Measurements from ENCODE around the gene PLCH1.

The PLCH1 gene

DNA sequence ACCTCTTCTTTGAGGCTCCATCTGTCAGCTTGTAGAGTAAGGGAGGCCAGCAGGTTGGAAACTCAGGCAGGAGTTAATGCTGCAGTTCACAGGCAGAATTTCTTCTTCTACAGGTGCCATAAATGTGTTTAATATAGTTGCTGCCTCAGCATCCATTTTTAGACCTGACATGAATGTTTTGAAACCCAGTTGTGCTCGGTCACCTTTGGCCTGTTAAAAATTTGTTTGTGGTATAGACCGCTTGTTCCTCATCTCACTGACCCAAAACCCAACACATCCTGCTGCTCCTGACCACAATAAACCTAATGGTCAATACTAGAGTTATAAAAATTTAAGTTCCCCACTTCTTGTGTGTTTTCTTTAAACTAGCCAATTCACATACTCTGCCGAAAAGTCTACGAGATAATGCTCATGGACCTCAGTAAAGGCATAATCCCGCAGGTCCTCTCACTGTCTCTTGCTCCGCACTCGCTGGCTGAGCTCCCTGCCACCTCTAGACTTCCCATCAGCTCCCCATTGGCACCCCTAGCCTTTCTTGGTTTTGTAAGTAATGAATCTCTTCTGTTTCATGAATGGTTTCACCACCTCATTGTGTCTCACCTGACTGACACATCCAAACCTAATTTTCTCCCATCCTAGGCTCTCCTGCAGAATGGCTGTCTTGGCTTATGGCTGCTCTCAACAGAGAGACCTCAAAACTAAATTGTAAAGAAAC is 312.9 kb downstream of the PLCH1 start:
- Histone ChIP-seq H3K27ac (no peak overlapping the region), H3K4me1 (ENCODE audit: control insufficient read depth in 1 of 2, insufficient read depth in 1 of 2, low read depth in 1 of 2, low read length in 1 of 2) (no peaks in the 10 kb centered on the region), H3K27me3 (no peaks in the 10 kb centered on the region), H3K36me3 (no peaks in the 10 kb centered on the region), H3K4me3 (ENCODE audit: low read depth in 1 of 2, low read length in 1 of 2) (no peak overlapping the region), H3K9me3 (peaks cover 4% of the 10 kb centered on the region)
- TF ChIP-seq, protein P1, sequence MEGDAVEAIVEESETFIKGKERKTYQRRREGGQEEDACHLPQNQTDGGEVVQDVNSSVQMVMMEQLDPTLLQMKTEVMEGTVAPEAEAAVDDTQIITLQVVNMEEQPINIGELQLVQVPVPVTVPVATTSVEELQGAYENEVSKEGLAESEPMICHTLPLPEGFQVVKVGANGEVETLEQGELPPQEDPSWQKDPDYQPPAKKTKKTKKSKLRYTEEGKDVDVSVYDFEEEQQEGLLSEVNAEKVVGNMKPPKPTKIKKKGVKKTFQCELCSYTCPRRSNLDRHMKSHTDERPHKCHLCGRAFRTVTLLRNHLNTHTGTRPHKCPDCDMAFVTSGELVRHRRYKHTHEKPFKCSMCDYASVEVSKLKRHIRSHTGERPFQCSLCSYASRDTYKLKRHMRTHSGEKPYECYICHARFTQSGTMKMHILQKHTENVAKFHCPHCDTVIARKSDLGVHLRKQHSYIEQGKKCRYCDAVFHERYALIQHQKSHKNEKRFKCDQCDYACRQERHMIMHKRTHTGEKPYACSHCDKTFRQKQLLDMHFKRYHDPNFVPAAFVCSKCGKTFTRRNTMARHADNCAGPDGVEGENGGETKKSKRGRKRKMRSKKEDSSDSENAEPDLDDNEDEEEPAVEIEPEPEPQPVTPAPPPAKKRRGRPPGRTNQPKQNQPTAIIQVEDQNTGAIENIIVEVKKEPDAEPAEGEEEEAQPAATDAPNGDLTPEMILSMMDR (IDR thresholded peaks at IDR 0.05), result no peak

DNA sequence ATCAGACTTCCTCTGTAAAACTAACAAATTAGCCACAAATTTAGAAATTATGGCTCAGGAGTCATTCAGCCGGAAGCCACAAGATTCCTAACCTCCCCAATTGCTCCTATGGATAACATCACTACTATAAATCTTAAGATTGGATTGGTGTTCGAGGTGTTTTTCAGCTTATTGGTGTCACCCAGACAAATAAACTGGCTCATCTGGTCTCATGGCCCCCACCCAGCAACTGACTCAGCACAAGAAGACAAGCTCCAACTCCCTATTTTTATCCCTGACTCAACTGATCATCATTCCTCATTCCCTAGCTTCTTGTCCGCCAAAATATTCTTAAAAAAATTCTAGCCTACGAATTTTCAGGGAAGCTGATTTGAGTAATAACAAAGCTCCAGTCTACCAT is 316.3 kb downstream of the PLCH1 start:
- Histone ChIP-seq H3K27ac (no peak overlapping the region), H3K9me3 (peaks cover 4% of the 10 kb centered on the region), H3K4me1 (ENCODE audit: control insufficient read depth in 1 of 2, insufficient read depth in 1 of 2, low read depth in 1 of 2, low read length in 1 of 2) (no peaks in the 10 kb centered on the region), H3K36me3 (no peaks in the 10 kb centered on the region), H3K4me3 (ENCODE audit: low read depth in 1 of 2, low read length in 1 of 2) (no peak overlapping the region), H3K27me3 (no peaks in the 10 kb centered on the region)
- TF ChIP-seq, protein P1 (IDR thresholded peaks at IDR 0.05), result no peak

GRCh38 chr3:155426524-155427230 is 318.2 kb downstream of the PLCH1 start:
- H3K36me3 ChIP-seq, result no peaks in the 10 kb centered on the region
- TF ChIP-seq, protein P1 (IDR thresholded peaks at IDR 0.05), result no peak
- H3K27ac ChIP-seq, result no peak overlapping the region
- no peaks in the 10 kb centered on the region for H3K4me1 ChIP-seq (ENCODE audit: control insufficient read depth in 1 of 2, insufficient read depth in 1 of 2, low read depth in 1 of 2, low read length in 1 of 2)
- H3K9me3 ChIP-seq, result peaks cover 4% of the 10 kb centered on the region
- H3K4me3 ChIP-seq (ENCODE audit: low read depth in 1 of 2, low read length in 1 of 2), result no peak overlapping the region
- no peaks in the 10 kb centered on the region for H3K27me3 ChIP-seq

DNA sequence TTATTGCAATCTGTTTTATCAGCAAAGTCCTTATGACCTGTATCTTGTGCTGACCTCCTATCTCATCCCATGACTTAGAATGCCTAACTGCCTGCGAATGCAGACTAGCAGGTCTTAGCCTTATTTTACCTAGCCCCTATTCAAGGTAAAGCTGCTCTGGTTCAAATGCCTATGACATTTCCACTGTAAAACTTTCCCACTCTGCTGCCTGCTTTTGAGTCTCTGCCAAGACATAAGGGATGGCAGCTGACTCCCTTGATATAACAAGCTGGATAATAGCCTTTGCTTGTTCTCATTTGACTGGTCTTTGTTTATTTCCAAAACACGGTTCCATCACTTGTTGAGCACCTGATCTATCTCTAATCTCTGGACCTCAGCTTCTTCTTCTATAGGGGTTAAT is 319.5 kb downstream of the PLCH1 start:
- TF ChIP-seq, protein P1 (IDR thresholded peaks at IDR 0.05), result no peak
- H3K9me3 ChIP-seq, result peaks cover 4% of the 10 kb centered on the region
- no peaks in the 10 kb centered on the region for H3K4me1 ChIP-seq (ENCODE audit: control insufficient read depth in 1 of 2, insufficient read depth in 1 of 2, low read depth in 1 of 2, low read length in 1 of 2)

DNA sequence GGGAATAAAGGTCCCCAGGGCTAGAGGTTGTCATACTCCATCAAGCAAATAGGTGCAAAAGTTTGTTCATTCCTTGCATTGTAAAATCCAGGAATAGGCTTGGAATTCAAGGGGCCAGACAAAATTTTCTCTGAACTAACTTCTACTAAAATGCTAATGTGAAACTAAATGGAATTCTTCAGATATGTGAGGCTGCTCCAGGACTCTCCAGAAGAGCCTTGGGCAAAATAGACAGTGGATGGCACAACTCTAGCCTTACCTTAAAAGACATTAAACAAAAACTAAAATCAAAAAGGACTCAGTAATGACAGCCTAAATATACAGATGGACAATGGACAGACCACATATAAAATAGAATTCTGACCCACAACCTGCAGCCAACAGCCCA is 320.6 kb downstream of the PLCH1 start:
- Histone ChIP-seq H3K27ac (no peak overlapping the region), H3K4me1 (ENCODE audit: control insufficient read depth in 1 of 2, insufficient read depth in 1 of 2, low read depth in 1 of 2, low read length in 1 of 2) (no peaks in the 10 kb centered on the region), H3K9me3 (peaks cover 4% of the 10 kb centered on the region), H3K27me3 (no peaks in the 10 kb centered on the region), H3K4me3 (ENCODE audit: low read depth in 1 of 2, low read length in 1 of 2) (no peak overlapping the region), H3K36me3 (no peaks in the 10 kb centered on the region)
- TF ChIP-seq, protein P1 (IDR thresholded peaks at IDR 0.05), result no peak

More for the DNA sequence above, 319.5 kb downstream of the PLCH1 start:
- no peaks in the 10 kb centered on the region for H3K27me3 ChIP-seq
- no peak overlapping the region for H3K27ac ChIP-seq
- no peak overlapping the region for H3K4me3 ChIP-seq (ENCODE audit: low read depth in 1 of 2, low read length in 1 of 2)
- H3K36me3 ChIP-seq, result no peaks in the 10 kb centered on the region

Data from neutrophil (primary cell).